HG02840 (cell line): ENCODE measurements around the gene GRIP1.

Experiments used
- ATAC-seq: cut with Tn5 transposase; IDR thresholded peaks from one replicate; pipeline ENCODE4 v1.9.1; 2021; ENCODE audit warnings: mild to moderate bottlenecking, moderate library complexity, moderate number of reproducible peaks; ENCODE audit not compliant: unreplicated experiment, low FRiP score

The GRIP1 gene

DNA sequence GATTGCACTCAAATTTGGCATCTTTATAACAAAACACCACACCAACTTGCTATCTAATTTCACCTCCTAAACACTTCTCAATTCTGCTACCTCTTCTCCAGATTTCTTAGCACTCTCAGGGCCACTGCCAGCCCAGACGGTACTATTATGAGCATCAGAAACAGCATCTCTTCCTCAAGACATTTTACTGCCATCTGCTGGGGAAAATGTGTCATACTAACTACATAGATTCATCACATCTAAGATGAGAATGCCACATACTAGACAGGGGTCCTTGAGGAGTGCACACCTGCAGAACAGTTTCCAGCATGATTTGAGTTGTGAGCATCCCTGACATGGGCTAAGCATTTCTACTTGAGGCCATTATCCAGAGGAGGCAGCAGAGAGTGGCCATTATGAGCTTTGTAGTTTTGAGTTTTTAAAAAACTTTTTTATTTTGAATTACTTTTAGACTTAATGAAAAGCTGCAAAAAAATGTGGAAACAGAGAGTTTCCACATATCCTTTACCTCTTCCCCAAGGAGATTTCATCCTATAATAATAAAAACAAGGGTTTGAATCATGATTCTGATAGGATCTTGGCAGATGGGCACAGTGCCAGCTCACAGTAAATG lies 15.1 kb upstream of the GRIP1 start:
- ATAC-seq = peak; percentile 82

DNA sequence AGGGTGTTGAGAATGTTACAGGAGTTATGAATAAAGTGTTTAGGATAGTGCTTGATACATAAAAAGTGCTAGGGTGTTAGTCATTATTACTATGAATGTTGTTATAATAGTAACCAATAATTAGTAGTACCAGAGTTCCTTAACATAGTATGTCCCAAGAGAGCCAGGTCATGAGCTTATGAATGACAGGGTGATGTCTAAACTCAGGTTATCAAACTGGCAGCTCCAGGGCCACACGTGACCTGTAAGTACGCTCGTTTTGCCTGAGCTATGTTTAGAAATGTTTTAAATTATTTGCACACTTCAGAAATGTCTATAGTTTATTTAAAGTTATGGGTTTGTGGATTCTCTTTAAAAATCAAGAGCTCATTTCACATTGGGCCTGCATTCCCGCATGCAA lies 14.1 kb upstream of the GRIP1 start:
- ATAC-seq = no peak

DNA sequence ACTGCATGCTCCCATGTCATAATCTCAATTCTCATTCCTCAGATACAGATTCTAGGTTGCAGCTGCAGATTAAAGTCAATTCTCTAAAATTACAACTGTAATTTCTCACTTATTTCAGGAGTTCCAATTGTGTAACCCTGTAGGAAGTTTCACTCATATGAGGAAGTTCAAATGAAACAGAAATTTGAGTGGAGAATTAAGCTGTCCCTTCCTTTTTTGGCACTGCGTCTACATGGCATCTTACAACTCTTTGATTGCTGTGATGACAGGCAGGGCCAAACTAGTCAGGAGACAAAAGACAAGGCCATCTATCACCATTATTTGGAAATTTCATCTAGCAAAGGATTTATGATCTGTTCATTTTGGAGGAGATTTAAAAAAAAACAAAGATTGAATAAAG lies 13.3 kb upstream of the GRIP1 start:
- no peak for ATAC-seq

DNA sequence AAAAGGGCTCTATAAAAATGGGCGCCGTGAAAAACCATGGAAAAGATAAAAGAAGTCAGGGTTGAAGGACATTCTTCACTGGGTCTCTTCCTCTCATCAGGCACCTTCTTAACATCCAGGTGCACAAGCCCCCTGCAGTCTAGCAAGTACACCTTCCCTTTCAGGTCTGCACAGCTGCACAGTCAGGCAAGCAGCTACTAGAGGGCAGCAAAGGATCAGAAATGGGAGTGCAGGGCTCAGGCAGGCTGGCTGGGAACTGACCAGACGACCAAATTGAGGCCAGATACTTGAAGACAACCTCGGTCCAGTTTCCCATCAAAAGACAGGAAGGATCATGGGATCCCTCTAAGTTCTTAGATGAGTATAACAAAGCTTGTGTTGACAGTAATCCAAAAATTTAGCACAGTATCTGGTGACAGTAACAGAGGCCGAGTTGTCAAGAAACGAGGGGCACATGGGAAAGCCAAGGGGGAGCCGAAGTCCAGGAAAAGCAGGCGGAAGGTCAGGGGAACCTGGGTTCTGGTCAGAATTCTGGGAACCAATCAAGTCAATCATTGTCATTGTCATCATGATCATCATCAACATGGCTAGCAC lies 10.1 kb upstream of the GRIP1 start:
- ATAC-seq = no peak

DNA sequence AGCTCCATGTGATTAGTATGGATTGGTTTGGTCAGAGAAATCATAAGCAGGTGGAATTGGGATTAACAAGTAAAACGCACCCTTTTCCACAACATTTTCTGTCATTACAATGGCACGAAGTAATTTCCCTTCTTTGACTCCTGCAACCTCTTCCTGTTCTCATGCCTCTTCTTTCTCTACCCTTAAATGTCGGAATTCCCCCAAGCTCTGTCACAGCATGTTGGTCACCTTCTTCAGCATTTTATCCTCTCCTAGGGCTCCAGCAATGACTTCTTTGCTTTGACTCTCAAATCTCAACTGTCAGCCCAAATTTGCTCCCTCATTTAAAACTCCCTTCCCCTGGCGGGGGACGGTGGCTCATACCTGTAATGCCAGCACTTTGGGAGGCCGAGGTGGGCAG lies 5.3 kb upstream of the GRIP1 start:
- ATAC-seq = no peak

DNA sequence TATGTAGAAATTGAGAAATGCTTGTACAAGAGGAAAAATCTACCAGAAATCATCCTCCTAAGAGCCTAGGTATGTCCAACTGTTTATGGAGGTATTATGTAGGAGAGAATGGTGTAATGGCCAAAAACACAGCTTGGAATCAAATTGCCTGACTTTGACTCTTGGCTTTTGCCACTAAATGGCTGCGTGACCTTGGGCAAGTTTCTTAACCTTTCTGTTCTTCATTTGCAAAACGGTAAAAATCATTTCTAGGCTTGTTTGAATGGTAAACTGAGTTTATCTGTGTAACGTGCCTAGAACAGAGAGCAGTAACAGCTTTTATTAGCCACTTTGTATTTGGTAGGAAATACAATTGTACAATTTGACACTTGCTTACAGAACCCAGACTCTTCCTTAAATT lies 4.9 kb upstream of the GRIP1 start:
- no peak for ATAC-seq

DNA sequence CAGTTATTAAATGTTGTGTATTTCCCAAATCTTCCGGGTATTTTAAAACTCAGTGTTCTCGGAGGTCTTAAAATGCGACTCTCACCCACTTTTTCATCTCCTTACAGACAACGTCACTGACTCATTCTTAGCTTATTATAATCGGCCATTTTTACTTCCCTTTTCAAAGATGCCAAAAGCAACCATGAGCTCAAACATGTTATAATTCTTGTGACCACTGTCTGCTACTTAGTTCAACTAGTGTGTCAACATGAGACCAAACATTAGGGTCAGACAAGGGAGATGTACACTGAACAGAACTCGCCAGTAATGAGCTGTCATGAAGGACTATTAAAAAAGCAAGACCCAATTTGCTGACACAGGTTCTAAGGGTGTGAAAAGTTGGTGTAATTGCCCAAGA lies 4.2 kb upstream of the GRIP1 start:
- no peak for ATAC-seq

DNA sequence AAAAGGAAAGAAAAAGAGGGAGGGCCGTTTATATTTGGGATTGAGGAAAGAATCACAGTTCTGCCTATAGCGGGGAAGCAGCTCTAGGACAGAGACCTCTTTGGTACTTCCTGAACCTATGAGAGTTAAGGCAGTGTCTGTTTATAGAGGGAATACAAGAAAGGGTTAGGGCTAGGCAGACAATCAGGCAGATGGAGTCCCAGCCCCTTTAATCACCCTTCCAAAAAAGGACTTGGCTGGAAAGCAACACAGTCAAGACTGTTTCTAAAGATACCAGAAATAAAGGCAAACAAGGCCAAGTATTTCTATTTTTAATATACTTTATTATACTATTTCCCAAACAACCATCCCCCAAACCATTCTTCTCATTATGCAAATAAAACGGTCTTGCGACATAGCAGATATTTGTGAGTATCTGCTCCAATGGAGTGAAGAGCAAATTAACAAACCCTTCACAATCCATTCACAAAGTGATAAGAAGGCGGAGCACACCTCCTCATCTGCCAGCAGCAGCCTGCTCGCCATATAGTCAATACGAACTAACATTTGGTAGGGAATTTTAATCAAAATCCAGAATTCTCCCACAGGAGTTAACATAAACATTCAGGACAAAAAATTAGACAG lies 697 bp upstream of the GRIP1 start:
- ATAC-seq = no peak

DNA sequence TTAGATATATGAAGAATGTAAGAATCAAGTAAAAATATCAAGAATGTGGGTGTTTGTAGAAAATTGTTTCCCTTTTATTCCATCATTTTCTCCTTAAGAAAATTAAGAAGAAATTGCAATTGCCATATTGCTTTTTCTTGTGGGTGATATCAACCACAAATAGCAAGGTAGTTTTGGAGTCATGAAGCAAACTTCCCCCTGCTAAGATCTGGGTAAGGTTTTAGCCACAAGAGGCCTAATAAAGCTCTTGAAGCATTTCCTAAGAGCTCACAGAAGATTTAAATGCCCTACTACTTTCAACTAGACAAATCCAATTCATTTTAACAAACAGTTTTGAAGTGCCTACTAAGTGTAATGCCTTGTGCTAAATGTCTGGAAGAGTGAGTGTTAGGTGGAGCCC lies 2.6 kb downstream of the GRIP1 start:
- no peak for ATAC-seq

DNA sequence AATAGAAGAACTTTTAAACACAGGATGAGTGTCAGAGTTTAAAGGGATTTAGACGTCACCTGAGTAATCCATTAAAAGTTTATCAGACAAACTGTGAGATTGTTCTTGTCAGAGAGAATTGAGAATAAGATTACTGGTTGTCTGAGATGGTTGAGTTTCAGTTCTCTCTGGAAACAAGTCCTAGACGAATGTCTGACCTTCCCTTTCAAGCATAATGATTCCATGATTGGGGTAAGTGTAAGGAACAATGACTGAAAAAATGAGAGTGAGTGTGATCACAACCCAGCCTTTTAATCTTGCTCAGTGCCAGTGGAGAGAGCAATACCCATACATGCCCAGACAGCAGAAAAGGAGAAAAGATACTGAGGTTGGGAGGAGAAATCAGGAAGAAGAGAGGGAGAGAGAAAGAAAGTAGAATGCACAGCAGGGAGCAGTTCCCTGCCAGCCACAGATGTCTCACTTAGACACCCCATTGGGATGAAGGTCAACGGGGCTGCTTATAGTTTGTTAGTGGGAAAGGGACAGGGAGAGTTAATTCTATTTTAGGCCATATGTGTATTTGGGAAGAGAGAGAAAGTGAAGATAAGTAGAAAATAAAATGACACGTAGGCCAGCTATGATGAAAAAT lies 4.3 kb downstream of the GRIP1 start:
- ATAC-seq = no peak

DNA sequence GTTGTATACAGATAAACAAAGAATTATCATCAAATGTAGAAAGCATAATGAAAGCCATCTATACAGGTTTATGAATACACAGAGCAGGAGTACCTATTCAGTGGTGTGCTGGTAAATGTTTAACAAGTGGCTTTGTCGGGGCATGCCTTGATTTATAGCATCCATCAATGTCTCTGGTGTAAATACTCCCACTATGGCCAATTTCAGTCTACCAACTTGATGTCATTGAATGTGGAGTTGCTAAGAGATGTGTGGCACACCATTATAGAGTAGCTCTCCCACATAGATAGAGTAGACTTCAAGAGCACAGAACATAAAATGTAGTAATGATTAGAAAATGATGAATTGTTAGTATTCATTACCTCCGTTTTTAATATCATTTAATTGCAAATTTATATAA lies 9.3 kb downstream of the GRIP1 start:
- ATAC-seq = no peak

DNA sequence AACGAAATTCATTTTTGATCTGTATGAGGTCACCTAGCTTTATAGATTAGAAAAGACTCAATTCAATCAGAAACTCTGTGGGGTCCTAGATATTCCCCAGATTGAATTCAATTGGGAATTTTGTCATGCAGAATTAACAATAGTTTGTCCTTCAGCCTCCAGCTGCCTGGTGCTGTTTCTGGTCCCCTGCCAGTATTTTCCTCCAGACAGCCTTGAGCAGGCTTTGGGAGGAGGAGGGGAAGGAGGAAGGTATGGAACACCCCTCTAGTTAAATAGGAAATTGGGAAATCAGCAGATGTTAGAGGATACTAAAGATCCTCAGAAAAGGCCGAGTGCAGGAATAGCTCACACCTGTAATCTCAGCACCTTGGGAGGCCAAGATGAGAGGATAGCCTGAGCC lies 10.6 kb downstream of the GRIP1 start:
- no peak for ATAC-seq

DNA sequence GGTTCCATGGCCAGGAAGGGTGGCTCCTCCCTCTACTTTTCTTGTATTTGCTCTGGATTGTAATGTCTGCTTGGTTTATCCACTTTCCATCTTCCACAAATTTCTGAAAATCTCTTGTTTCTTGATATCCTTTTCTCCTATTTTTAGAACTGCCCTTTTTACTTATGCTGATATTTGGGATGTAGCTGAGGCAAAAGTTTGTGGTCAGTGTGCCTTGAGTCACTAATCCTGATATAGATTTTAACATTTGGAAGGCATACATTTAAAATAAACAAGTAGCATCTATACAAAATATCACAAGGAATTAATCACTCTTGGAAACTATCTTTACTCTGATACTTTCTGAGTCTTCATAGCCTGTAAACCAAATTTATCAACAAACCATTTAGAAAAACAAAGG lies 11.0 kb downstream of the GRIP1 start:
- ATAC-seq = no peak

DNA sequence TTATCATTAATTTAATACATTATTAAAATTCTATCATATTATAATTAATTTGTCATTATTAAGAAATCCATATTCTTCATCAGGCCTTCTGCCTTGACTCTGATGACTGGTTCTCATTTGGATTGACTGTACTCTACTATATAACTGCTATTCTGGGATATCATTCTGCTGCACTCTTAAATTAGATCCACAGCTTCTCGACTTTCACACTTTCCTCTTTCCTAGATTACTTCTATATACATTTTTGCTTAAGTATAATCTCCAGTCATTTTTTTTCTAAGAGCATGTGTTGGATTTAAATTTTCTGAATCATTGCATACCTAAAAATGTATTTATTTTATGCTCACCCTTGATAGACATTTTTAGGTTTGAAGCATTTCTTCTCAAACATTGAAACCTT lies 12.4 kb downstream of the GRIP1 start:
- no peak for ATAC-seq

DNA sequence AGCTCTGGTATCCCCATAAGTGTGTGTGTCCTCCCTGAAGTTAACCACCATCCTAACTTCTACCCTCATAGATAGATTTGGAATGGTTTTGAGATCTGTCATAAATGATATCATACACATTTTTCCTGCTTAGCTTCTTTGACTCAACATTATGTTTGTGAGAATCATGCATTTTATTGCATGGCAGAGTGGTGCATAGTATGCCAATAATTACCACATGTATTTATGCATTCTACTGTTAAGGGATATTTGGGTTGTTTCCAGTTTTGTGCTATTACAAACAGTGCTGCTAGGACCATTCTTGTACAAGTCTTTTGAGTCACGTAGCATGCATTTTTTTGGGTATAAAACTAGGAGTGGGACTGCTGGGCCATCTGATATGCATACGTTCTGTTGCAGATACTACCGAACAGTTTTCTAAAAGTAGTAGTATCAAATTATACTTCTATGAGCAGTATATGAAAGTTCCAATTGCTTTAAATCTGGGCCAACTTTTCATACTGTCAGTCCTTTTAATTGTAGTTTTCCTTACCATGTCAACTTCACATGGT lies 13.4 kb downstream of the GRIP1 start:
- ATAC-seq = no peak

DNA sequence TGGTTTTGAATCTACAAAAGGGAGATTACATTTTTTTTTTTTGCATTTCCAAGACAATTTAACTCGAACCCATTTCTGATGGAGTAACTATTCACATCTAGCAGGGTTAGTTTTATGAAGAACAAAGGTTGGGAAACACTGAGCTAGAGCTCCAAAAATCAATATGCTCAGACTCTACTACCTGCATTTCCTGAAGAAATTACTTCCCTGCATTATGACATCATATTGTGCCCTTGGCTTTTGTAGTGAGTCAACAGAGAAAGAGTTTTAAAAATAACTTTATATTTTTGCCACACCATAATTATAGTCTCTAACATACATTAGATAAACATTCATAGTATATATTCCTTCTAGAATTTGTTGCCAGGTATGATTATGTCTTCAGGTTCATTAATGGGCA lies 14.8 kb downstream of the GRIP1 start:
- no peak for ATAC-seq

DNA sequence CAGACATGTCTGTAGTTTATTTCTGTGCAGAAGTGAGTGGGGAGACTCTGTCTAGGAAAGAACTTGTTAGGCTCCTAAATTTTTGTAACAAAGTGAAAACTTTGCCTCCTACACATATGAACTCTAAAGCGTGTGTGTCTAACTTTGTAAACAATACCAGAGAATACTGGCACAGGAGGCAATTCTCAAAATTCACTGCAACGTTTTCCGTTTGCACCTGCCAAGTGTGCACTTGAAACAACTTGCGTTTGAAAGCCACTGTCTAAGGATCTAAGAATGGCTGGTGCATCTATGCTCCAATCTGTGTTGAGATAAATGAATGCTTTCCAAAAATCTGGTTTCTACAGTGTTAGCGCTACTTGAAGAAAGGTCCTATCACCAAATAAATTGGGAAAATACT lies 15.3 kb downstream of the GRIP1 start:
- no peak for ATAC-seq

DNA sequence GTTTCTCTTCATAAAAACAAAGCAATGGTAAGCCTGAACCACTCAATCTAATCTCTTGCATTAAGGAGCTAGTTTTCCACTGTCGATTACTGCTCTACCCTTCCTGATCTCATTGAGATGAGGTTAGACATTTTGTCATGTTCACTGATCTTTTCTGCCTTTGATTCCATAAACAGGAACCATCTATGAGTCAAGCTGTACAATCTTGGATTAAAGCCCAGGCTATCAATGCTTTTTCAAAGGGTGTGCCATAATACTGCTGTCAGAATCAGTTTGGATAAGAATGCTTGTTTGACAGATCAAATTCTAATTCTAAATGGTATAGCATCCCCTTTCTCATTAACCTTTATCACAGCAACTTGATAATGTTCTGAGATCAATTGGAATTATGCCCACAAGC lies 16.1 kb downstream of the GRIP1 start:
- no peak for ATAC-seq

DNA sequence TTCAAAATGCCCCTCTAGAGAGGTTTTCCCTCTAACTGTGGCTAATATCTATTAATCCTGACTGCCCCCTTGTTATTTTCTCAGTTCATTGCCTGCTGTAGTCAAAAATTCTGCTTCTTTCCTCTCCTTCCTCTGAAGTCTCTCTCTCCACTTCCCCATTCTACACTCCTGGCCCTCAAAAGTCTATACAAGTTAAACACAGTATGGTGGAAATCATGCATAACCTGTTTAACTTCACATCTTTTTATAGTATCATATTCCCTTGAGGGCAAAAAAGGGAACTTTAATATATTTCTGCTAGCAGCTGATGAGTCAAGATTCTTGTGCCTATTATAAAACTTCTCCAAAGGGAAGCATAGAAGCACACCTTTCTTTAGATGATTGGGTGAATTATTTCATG lies 16.7 kb downstream of the GRIP1 start:
- no peak for ATAC-seq

DNA sequence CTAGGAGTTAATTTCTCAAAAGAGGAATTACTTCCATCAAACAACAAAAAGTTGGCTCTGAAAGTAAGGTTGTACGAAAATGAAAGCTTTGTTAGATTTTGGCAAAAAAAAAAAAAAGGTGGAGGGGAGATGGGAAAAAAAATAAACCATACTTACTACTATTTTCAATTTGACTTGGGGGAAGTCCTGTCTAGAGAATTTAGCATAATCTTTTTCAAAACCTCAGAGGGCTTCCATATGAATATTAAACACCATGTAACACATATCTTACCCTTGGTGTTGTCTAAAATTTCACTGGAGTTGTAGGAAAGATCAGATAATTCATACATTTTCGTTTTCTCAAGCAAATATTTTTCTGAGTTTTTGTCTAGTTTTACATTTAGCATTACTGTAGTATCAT lies 17.5 kb downstream of the GRIP1 start:
- no peak for ATAC-seq

DNA sequence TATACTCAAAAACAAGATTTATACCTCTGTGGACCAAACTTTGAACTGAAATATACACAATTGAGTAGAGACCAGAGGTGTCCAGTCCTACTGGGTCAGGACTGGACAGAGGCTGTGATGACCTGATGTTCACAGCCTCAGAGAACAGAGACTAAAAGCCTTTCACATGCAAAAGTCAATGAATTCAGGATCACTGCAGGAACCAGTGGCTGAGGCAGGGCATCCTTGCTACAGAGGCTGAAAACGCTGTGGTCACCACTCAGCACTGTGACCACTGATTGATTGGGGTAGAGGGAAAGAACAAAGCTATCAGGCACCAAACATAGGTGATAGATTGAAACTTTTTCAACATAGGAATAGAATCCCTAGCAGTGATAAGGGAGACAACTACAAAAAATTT lies 25.1 kb downstream of the GRIP1 start:
- ATAC-seq = no peak
